ENCODE results near the gene HECTD3.
A peak's percentile ranks its signal among the peaks of the same experiment; 100 is the strongest.
"Not testable (repeated sequence)": the region's sequence is repeated elsewhere in the genome, so short reads cannot be mapped to it uniquely, and the experiment has no call there.

The HECTD3 gene

GRCh38 chr1:45013551-45014209, 2.6 kb upstream of the HECTD3 start:
- DNase-seq = no peak

- DNase-seq = no peak
Measured at GRCh38 chr1:45012639-45013278, 1.6 kb upstream of the HECTD3 start.

- DNase-seq = peak; percentile 50
Measured at GRCh38 chr1:45011837-45012638, 914 bp upstream of the HECTD3 start, which contains the start of gene UROD. TSS of gene UROD (plus strand) at chr1:45012254. CDS start at chr1:45012266, 12 bp downstream.

GRCh38 chr1:45009956-45010854, 919 bp downstream of the HECTD3 start:
- no peak for DNase-seq

GRCh38 chr1:45009296-45009865, 1.7 kb downstream of the HECTD3 start:
- no peak for DNase-seq

GRCh38 chr1:45008516-45008915, 2.6 kb downstream of the HECTD3 start:
- no peak for DNase-seq

GRCh38 chr1:45008076-45008475, 3.0 kb downstream of the HECTD3 start:
- no peak for DNase-seq

- DNase-seq = no peak
Measured at GRCh38 chr1:45007311-45007710, 3.8 kb downstream of the HECTD3 start.

GRCh38 chr1:45005761-45006160, 5.4 kb downstream of the HECTD3 start:
- DNase-seq = no peak

GRCh38 chr1:45004281-45004920, 6.7 kb downstream of the HECTD3 start:
- no peak for DNase-seq

- no peak for DNase-seq
Measured at GRCh38 chr1:45003741-45004140, 7.4 kb downstream of the HECTD3 start.

GRCh38 chr1:45002650-45003645, 8.2 kb downstream of the HECTD3 start:
- no peak for DNase-seq

GRCh38 chr1:45001576-45001975, 9.5 kb downstream of the HECTD3 start:
- DNase-seq = not testable (repeated sequence)

GRCh38 chr1:45001011-45001481, 10.1 kb downstream of the HECTD3 start:
- DNase-seq = no peak

GRCh38 chr1:44999232-44999631, 11.9 kb downstream of the HECTD3 start:
- no peak for DNase-seq

- DNase-seq = no peak
Measured at GRCh38 chr1:44995467-44996238, 15.5 kb downstream of the HECTD3 start.

GRCh38 chr1:44994309-44994898, 16.7 kb downstream of the HECTD3 start:
- DNase-seq = no peak

- no peak for DNase-seq
Measured at GRCh38 chr1:44988531-44989156, 22.5 kb downstream of the HECTD3 start.

Data from activated gamma-delta T cell (primary cell).